ENCODE results near the gene KRTAP12-1. TPM values are rescaled to one million over a fixed set of nuclear protein-coding genes. Genes with fewer than 3 reads are reported as not detected.

Gene KRTAP12-1
- total RNA-seq, 1 donor from 2014 or later: not detected

DNA sequence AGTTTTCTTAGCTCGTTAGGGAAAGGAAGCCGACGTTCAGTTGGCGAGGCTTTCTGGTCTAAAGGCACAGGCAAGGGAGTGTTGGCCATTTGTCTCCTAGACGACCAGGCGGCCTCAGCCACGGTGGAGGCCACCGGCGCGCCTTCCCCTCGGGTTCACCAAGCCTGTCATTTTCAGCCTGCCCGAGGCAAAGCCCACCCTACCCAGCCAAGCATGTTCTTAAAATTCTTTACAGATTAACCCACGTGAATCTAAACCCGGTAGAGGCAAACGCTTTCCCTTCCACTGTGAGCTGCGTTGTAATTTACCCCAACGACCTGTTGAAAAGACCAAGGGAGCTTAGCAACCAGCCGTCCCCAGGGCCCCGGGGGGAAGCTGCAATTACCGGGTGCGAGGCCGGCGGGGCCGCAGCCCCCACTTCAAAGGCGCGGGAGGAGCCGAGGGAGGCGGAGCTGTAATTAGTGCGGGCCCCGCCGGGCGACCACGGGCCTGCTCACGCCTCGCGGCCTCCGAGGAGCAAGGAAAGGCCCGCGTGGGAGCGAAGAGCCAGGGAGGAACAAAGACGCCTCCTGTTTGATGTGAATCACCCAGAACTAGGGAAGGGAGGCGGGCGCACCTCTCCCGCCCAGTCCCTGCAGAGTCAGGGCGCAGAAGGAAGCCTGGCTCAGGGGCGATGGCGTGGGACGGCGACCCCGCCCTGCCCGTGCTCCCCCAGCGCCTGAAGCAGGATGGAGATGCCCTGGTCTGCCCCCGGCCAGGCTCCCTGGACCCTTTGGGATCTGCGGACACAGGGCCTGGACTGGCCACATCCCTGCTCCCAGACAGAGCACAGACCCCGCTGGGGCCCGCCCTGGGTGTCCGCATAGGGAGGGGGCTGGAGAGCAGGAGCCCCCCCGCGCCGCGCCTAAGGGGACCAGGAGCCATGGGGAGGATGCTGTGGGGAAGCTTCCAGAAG, 41.5 kb upstream of the KRTAP12-1 start:
- DNase-seq: no peak
- ATAC-seq: peak in 1 of 2 donors; percentile 49

DNA sequence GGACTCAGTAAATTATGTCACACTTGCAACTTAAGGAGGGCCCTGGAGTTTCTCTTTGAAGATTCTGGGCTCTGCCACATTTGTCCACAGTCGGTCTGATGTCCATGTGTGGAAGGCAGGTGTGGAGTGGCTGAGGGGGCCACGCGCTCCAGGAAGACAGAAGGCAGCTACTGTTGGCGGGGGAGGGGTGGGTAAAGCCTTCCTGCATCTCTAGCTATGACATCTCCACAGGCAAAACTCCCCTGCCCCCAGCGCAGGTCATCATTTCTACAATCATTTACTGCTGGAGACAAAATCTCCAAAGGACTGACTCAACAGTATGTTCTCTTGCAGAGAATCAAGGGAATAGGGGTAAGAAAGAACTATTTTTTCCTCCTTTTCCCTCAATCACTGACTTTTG, 40.8 kb upstream of the KRTAP12-1 start:
- H3K4me1 ChIP-seq: no peaks in the 10 kb centered on the region
- H3K9me3 ChIP-seq: no peaks in the 10 kb centered on the region
- intact Hi-C loops (cut with DNase I): no loop called here
- DNase-seq (no peak), ATAC-seq (no peak)
- TF ChIP-seq, protein P1, sequence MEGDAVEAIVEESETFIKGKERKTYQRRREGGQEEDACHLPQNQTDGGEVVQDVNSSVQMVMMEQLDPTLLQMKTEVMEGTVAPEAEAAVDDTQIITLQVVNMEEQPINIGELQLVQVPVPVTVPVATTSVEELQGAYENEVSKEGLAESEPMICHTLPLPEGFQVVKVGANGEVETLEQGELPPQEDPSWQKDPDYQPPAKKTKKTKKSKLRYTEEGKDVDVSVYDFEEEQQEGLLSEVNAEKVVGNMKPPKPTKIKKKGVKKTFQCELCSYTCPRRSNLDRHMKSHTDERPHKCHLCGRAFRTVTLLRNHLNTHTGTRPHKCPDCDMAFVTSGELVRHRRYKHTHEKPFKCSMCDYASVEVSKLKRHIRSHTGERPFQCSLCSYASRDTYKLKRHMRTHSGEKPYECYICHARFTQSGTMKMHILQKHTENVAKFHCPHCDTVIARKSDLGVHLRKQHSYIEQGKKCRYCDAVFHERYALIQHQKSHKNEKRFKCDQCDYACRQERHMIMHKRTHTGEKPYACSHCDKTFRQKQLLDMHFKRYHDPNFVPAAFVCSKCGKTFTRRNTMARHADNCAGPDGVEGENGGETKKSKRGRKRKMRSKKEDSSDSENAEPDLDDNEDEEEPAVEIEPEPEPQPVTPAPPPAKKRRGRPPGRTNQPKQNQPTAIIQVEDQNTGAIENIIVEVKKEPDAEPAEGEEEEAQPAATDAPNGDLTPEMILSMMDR (IDR thresholded peaks at IDR 0.05): no peak
- H3K4me3 ChIP-seq: no peak overlapping the region
- no peak overlapping the region for H3K27ac ChIP-seq
- no peaks in the 10 kb centered on the region for H3K36me3 ChIP-seq
- peaks cover 63% of the 10 kb centered on the region for H3K27me3 ChIP-seq (ENCODE audit: low read depth)

More for the DNA sequence above, 41.5 kb upstream of the KRTAP12-1 start:
- H3K27ac ChIP-seq: no peak overlapping the region
- no peak overlapping the region for H3K4me3 ChIP-seq
- no peaks in the 10 kb centered on the region for H3K4me1 ChIP-seq
- intact Hi-C loops (cut with DNase I): no loop called here
- H3K36me3 ChIP-seq: no peaks in the 10 kb centered on the region
- TF ChIP-seq, protein P1 (IDR thresholded peaks at IDR 0.05): no peak
- peaks cover 66% of the 10 kb centered on the region for H3K27me3 ChIP-seq (ENCODE audit: low read depth)
- no peaks in the 10 kb centered on the region for H3K9me3 ChIP-seq

DNA sequence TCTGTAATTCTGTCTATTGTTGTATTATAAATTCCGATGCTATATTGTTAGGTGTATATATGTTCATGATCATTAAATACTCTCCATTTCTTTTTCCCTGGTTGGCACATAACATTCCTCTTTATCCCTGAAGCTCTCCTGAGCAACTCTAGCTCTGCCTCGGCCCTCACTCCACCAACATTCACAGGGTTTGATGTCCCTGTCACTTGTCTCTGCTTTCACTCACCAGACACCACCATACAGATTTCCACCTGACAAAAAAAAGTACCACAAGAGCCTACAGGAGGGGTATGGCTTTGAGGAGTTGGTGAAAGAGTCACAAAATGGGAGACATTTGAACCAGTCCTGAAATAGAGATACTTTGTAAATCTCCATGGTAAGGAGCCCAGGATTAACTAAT, 38.2 kb upstream of the KRTAP12-1 start:
- Histone ChIP-seq H3K4me1 (no peaks in the 10 kb centered on the region), H3K27me3 (ENCODE audit: low read depth) (peaks cover 41% of the 10 kb centered on the region), H3K27ac (no peak overlapping the region), H3K36me3 (no peaks in the 10 kb centered on the region), H3K9me3 (no peaks in the 10 kb centered on the region), H3K4me3 (no peak overlapping the region)
- TF ChIP-seq, protein P1 (IDR thresholded peaks at IDR 0.05): no peak
- intact Hi-C loops (cut with DNase I): no loop called here
- no peak for DNase-seq
- no peak for ATAC-seq

DNA sequence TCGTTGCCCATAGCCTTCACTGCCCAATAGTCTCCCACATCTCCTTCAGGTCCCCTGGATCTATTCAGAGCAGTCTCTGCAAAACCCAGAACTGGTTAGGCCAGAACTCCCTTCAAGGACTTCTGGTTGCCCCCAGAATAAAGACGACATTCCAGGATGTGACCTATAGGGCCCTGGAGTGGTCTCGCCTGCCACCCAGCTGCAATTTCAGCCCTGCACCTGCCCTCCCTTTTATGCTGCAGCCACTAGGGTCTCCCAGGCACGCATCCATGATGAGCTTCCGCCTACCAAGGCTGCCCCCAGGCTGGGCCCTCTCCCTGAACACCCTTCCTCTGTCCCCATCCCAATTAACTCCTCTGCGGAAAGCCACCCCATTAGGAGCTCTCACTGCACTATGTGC, 36.6 kb upstream of the KRTAP12-1 start:
- ATAC-seq: no peak
- TF ChIP-seq, protein P1 (IDR thresholded peaks at IDR 0.05): no peak
- Histone ChIP-seq H3K4me3 (no peak overlapping the region), H3K27me3 (ENCODE audit: low read depth) (peaks cover 39% of the 10 kb centered on the region), H3K36me3 (no peaks in the 10 kb centered on the region), H3K27ac (no peak overlapping the region), H3K9me3 (no peaks in the 10 kb centered on the region), H3K4me1 (no peaks in the 10 kb centered on the region)
- DNase-seq: no peak
- intact Hi-C loops (cut with DNase I): no loop called here

DNA sequence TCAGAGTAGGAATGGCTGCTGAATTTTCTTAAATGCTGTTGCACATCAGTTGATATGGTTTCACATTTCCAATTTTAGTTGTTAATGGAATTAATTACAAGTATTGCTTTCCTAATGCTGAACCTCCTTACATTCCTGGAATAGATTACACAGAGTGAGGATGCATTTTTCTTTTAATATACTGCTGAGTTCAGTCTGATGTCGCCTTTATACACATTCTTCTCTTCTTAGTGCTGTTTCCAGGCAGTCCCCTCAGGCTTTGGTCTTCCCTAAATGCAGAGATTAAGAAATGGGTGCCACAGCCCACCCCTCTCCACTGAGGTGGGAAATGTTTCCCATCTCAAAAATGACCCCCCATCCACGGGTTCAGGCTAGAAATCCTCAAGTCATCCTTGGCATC, 36.1 kb upstream of the KRTAP12-1 start:
- H3K27me3 ChIP-seq (ENCODE audit: low read depth): peaks cover 39% of the 10 kb centered on the region

More for the DNA sequence above, 36.1 kb upstream of the KRTAP12-1 start:
- Histone ChIP-seq H3K4me3 (no peak overlapping the region), H3K36me3 (no peaks in the 10 kb centered on the region), H3K4me1 (no peaks in the 10 kb centered on the region), H3K27ac (no peak overlapping the region), H3K9me3 (no peaks in the 10 kb centered on the region)
- intact Hi-C loops (cut with DNase I): no loop called here
- no peak for ATAC-seq
- DNase-seq: no peak
- TF ChIP-seq, protein P1 (IDR thresholded peaks at IDR 0.05): no peak

Measured in lower lobe of right lung (tissue), 2 donors.